Measurements from ENCODE around the gene HERPUD2.
"Not testable (repeated sequence)": the region's sequence is repeated elsewhere in the genome, so short reads cannot be mapped to it uniquely, and the experiment has no call there.

The HERPUD2 gene

GRCh38 chr7:35691827-35692307 is 3.1 kb downstream of the HERPUD2 start:
- CTCF ChIA-PET: interaction anchor here (1.0 to 28.5 kb wide), 3 partner anchors 15 to 34 kb away, joined by 3 to 334 read pairs (median 4); no protein-coding TSS in a partner anchor
- TF ChIP-seq CTCF (IDR thresholded peaks at IDR 0.05; ENCODE audit: control extremely low read depth, extremely low read depth, low read depth, missing control alignments): no peak
- POLR2A ChIA-PET: no interaction called here
- DNase-seq (ENCODE audit: extremely low spot score): peak; percentile 54

DNA sequence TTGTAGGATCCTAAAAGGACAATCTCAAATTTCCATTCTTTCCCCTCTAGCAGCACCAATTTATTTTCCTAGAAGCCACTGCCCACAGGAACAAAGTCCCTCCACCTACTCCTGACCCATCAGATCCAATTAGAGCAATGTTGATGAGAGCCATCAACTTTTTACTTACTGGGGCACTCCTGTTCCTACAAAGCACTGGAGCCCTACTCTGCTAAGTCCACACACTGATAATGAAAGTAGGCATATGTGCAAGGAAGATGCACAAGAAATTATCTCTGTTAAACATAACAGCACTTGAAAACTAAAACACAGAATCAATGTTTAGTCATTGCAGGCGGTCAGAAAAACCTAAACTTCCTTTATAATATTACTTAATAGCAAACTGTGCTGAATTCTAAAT is 3.6 kb downstream of the HERPUD2 start:
- TF ChIP-seq CTCF (IDR thresholded peaks at IDR 0.05; ENCODE audit: control extremely low read depth, extremely low read depth, low read depth, missing control alignments): no peak
- ChIA-PET CTCF (interaction anchor here (1.0 to 28.5 kb wide), 3 partner anchors 15 to 35 kb away, joined by 3 to 334 read pairs (median 4); no protein-coding TSS in a partner anchor), POLR2A (no interaction called here)
- no peak for DNase-seq (ENCODE audit: extremely low spot score)

DNA sequence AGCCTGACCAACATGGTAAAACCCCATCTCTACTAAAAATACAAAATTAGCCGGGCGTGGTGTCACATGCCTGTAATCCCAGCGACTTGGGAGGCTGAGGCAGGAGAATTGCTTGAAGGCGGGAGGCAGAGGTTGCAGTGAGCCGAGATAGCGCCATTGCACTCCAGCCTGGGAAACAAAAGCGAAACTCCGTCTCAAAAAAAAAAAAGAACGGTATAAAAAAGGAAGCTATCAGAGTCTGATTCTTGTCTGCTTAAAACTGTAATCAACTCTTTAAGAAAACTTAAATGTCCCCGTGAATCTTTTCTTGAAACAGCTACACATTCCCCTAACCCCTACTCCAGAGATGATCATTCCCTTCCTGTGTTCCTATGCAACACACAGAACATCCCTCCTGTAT is 4.3 kb downstream of the HERPUD2 start:
- DNase-seq (ENCODE audit: extremely low spot score); POLR2A ChIA-PET: not testable (repeated sequence)
- CTCF ChIA-PET: interaction anchor here (1.2 to 28.5 kb wide), 2 partner anchors 16 to 35 kb away, joined by 4 to 334 read pairs; no protein-coding TSS in a partner anchor

GRCh38 chr7:35685781-35686180 is 9.2 kb downstream of the HERPUD2 start:
- no peak for DNase-seq (ENCODE audit: extremely low spot score)
- POLR2A ChIA-PET: no interaction called here
- CTCF ChIA-PET: interaction anchor here (0.8 kb wide), 1 partner anchor 9 kb away, joined by 3 read pairs; no protein-coding TSS in a partner anchor

DNA sequence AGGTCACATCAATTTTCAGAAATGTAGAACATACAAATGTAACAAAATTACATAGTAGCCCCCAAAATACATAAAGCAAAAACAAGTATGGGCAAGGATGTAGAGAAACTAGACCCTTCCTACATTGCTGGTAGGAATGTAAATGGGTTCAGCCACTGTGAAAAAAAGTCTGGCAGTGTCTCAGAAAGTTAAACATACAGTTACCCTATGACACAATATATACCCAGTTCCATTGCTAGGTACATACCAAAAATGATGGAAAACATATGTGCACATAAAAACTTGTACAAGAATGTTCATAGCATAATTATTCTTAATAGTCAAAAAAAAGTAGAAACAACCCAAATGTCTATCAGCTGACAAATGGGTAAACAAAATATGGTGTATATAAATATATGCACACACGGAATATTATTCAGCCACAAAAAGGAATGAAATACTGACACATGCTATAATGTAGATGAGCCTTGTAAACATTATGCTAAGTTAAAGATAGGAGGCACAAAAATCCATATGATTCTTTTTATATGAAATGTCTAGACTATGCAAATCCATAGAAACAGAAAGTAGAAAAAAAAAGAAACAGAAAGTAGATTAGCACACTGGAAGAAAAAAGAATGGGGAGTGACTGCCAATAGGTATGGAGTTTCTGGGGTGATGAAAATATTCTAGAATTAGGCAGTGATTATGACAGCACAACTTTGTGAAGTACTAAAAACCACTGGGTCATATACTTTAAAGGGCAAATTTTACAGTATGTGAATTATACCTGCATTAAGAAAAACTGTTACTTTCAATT is 13.5 kb downstream of the HERPUD2 start:
- TF ChIP-seq CTCF (IDR thresholded peaks at IDR 0.05; ENCODE audit: control extremely low read depth, extremely low read depth, low read depth, missing control alignments): no peak
- no peak for DNase-seq (ENCODE audit: extremely low spot score)
- CTCF ChIA-PET: no interaction called here
- POLR2A ChIA-PET: no interaction called here

More at GRCh38 chr7:35685781-35686180, 9.2 kb downstream of the HERPUD2 start:
- TF ChIP-seq CTCF (IDR thresholded peaks at IDR 0.05; ENCODE audit: control extremely low read depth, extremely low read depth, low read depth, missing control alignments): no peak

- POLR2A ChIA-PET: no interaction called here
- no peak for TF ChIP-seq CTCF (IDR thresholded peaks at IDR 0.05; ENCODE audit: control extremely low read depth, extremely low read depth, low read depth, missing control alignments)
- no peak for DNase-seq (ENCODE audit: extremely low spot score)
- CTCF ChIA-PET: no interaction called here
Measured at GRCh38 chr7:35680403-35681013, 14.4 kb downstream of the HERPUD2 start.

Data from GM10248 (cell line).